Subcutaneous adipose tissue (tissue), 4 donors: ENCODE measurements around the gene ZNF492. TPM values are rescaled to one million over a fixed set of nuclear protein-coding genes. Genes with fewer than 3 reads are reported as not detected.

Experiments
- CTCF ChIP-seq: fragments of 450-650 bp; IDR thresholded peaks from one replicate; pipeline ENCODE4 v1.5.1; 2016; ENCODE audit warnings: low read depth, mild to moderate bottlenecking, control low read depth, antibody characterized with exemption, moderate library complexity
- total RNA-seq, 4 donors: library from RNA; depleted of rRNA; stranded (reverse); fragments of >200 nt; gene quantifications; one replicate each; pipeline ENCODE4 v1.1.0, GENCODE V29; 2016

The ZNF492 gene
- total RNA-seq, 4 donors from 2014 or later = 0.17 to 0.44 (median 0.19) TPM; not detected in 1

DNA sequence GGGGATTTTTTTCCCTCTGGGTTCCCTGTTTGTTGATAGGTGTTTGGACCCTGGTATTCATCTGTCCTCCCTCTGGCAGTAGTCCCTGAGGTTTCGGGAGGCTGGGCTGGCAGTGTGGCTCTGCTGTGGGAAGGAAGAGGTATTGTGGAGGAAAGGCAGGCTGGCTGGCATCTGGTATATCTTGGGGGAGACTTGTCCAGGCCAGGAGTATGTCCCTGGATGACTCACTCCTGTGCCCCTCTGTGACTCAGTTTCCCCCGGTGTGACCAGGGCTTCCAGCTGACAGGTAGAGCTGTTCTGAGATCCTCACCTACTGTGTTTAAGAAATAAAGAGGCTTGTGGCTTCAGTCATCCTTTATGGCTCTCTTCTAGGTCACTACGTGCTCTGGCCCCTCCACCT lies 14.2 kb upstream of the ZNF492 start:
- no peak for TF ChIP-seq CTCF

GRCh38 chr19:22620401-22620800 lies 13.7 kb upstream of the ZNF492 start:
- no peak for TF ChIP-seq CTCF

- no peak for TF ChIP-seq CTCF
These were observed 13.2 kb upstream of the ZNF492 start for GRCh38 chr19:22620912-22621311.

GRCh38 chr19:22622020-22622419 lies 12.1 kb upstream of the ZNF492 start:
- no peak for TF ChIP-seq CTCF

DNA sequence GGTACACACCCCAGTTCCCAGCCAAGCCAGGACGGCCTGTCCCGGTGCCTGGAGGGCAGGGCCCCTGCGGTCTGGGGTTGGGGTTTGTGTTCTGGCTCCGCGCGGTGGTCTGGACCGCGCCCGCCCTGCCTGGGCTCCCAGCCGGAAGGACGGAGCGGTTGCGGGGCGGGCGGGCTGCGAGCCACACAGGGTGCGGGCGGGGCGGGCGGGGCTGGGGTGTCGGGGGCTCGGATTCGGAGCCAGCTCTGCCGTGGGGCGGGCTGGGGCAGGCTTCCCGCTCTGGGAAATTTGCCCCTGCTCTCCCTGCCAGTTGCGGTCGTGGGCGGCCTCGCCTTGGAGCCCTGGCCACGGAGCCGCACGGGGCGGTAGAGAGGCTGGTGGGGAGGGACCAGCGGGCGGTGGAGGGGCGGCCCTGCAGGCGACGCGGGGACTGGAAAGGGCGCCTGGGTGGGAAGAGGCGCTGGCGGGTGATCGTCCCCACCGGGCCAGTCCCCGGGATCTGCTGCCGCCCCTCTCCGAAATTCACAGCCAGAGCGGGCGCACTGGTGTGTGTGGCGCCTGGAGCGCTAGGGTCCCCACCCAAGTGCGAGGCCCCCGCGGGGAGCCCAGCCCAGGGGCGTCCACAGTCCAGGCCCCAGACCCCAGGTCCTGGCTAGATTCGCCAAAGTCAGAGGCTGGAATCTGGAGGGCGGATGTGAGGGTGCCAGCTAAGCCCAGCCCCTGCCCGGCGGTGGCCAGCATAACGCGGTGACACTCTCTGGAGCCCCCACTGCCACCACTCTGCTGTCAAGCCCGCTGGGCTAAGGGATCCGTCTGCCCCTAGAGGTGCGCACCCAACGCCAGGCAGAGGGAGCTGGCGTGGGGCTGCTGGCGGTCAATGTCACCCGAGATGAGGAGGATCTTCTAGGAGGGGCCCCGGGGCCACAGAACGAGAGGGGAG lies 11.0 kb upstream of the ZNF492 start:
- TF ChIP-seq CTCF = no peak

DNA sequence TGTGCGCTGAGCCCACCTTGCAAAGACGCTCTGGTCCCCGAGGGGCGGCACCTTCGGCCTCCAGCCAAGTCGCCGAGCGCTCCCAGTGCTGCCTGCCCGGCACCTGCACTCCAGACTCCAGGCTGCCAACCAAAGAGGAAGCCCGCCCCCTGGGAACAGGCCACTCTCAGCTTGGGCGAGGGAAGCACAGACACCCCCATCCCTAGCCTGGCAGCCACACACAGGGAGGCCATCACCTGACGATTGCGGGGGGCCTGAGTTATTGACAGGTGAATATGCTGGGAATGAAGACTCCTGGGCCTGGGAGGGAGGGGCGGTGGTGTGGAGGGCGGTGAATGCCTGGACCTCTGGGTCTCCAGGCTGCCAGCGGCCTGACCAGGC lies 10.3 kb upstream of the ZNF492 start:
- no peak for TF ChIP-seq CTCF

GRCh38 chr19:22625266-22626035 lies 8.7 kb upstream of the ZNF492 start:
- TF ChIP-seq CTCF = no peak
